ENCODE data around the gene USP6NL.
"Not testable (repeated sequence)": the region's sequence is repeated elsewhere in the genome, so short reads cannot be mapped to it uniquely, and the experiment has no call there.

USP6NL gene

GRCh38 chr10:11511321-11511720 is 100.1 kb downstream of the USP6NL start:
- DNase-seq: no peak

DNA sequence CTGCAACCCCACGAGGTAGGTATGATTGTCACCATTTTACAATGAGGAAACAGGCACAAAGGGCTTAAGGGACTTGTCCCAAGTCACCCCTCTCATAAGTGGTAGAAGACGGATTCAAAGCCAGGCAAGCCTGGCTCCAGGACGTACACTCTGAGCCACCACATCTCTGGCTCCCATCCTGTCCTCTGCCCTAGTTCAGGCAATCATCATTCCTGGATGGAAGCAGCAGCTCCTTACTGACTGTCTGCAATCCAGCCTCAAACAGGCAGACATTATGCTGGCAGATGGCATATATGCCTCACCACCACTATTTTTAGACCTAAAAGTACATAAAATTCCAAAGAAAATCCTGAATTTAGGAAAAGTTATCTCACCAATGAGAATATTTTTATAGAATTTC is 100.7 kb downstream of the USP6NL start:
- DNase-seq: no peak

DNA sequence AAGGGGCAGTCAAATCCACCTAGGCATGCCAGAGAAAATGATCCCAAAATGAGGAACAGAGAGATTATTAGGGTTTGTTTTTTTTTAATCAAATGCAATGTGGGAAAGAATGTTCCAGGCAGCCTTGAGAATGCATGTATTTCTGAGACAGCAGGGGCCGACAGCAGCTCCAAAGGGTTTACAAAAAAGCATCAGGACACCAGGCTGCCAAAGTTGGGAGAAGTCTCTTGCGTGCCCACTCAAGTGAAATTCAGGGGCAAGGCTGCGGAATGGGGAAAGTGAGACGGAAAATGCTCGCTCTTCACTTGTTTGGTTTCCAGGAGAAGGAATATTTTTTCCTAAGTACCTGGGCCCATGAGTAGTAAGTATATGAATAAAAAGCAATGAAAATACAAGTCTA is 101.2 kb downstream of the USP6NL start:
- DNase-seq: no peak

GRCh38 chr10:11509036-11509435 is 102.4 kb downstream of the USP6NL start:
- DNase-seq: no peak

GRCh38 chr10:11506247-11506789 is 105.1 kb downstream of the USP6NL start:
- DNase-seq: no peak

GRCh38 chr10:11505639-11506038 is 105.8 kb downstream of the USP6NL start:
- no peak for DNase-seq

DNA sequence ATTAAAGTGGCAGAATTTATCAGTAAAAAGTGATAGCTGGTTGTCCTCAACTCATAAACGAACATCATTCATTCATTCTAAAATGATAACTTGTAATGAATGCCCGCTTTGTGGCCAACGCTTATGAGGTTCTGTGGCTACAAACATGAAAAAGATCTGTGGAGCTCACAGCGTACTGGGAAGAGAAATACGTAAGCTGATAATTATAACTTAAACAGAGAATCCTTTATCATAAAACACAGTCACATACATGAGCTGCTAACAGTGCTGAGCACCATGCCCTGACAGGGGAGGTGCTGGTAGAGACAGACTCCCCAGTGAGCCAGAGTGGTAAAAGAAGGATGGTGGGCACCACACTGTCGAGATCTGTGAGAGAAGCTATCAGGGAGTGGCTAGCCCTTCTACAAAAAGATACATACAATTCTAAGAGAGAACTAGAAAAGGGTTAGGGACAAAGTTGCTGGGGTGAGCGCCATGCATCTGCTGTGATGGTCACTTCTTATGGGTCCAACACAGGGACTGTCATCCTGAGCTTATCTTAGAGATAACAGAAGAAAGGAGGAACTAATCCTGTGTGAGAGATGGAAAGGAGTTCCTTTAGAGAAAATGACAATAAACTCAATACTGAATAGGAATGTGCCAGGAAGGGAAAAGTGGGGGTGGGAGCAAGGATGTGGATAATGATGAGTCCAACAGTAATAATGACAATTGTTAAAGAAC is 106.7 kb downstream of the USP6NL start:
- DNase-seq: no peak

GRCh38 chr10:11501600-11501999 is 109.8 kb downstream of the USP6NL start:
- DNase-seq: no peak

DNA sequence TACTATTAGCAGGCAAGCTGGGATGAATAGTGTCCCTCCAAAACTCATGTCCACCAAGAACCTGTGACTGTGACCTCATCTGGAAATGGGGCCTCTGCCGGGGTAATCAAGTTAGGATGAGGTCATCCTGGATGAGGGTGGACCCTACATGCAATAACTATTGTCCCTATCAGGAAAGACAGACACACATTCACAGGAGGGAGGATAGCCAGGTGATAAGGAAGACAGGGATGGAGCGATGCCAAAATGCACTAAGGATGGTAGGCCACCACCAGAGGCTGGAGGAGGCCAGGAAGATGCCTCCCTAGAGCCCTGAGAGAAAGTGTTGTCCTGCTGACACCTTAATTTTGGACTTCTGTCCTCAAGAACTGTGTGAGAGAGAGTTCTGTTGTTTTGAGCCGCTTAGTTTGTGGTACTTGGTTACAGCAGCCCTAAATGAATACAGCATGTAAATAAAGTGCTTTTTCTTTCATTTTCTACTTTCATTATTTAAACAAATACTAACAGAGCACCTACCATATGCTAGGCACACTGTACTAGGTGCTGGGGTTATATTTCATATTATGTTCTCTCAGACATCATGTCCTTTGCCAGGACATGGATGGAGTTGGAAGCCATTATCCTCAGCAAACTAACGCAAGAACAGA is 111.9 kb downstream of the USP6NL start:
- DNase-seq: no peak

DNA sequence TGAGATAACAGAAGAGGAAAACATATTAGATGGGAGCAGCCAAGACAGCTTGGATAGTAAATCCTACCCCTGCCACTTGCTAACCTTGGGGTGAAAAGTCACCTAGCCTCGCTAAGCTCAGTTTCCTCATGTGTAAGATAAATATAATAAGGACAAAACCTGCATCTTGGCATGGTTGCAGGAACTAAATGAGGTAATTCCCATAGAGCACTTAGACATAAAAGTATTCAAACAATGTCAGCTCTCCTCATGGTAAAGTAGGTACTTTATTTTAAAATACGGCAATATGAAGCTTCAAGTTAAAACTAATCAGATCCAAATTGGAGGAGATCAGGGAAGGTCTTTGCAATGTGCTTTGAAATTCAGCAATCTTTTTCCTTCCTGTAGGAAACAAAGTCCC is 113.1 kb downstream of the USP6NL start:
- DNase-seq: no peak

DNA sequence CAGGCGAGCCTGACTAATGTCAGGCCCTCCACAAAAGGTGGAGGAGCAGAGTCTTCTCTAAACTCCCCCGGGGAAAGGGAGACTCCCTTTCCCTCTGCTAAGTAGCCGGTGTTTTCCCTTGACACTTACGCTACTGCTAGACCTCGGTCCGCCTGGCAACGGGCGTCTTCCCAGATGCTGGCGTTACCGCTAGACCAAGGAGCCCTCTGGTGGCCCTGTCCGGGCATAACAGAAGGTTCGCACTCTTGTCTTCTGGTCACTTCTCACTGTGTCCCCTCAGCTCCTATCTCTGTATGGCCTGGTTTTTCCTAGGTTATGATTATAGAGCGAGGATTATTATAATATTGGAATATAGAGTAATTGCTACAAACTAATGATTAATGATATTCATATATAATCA is 116.5 kb downstream of the USP6NL start:
- DNase-seq: not testable (repeated sequence)

- DNase-seq: no peak
Observed at GRCh38 chr10:11493646-11494045, 117.8 kb downstream of the USP6NL start.

DNA sequence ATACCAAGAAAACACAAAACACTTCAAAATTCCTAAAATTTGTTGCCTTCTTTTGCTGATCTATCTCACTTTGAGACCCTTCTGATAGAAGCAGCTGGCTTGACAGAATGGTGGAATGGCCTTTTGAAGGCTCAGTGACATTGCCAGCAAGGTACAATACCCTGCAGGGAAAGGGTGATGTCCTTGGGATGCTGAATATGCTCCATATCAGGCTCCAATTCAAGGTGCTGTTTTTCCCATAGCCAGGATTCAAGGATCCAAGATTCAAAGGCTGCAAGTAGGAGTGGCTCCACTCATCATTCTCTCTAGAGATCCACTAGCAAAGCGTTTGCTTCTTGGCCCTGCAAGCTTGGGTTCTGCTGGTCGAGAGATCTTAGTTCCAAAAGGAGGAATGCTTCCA is 120.4 kb downstream of the USP6NL start:
- DNase-seq: no peak

DNA sequence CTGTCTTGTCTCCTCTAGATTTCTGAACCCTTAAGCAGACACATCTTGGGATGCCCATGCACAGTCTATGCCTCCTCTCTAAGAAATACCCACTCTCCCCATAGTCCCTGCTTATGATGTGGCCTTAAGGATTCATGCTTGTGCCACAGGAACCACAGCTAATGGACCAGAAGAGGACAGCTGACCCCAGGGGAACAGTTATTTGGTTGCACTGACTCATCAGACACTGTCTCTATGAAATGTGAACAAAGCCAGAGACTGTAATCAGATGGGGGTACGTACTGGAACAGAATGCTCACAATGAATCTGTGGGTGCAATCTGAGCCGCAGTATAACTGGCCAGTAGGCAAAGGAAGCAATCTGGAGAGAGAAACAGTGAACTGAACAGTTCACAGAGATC is 121.9 kb downstream of the USP6NL start:
- DNase-seq: no peak

DNA sequence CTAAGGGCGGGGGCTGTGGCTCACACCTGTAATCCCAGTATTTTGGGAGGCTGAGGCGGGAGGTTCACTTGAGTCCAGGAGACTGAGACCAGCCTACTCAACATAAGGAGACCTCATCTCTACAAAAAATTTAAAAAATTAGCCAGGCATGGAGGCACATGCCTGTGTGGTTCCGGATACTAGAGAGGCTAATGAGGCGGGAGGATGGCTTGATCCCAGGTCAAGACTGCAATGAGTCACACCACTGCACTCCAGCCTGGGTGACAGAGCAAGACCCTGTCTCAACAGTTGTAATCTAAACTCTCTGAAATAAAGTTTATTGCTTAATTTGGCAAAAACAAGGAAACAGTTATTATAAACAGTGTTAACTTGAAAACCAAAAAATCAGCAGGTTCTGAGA is 123.3 kb downstream of the USP6NL start:
- DNase-seq: no peak

- DNase-seq: peak; percentile 44
Observed at GRCh38 chr10:11483201-11484148, 128.0 kb downstream of the USP6NL start.

DNA sequence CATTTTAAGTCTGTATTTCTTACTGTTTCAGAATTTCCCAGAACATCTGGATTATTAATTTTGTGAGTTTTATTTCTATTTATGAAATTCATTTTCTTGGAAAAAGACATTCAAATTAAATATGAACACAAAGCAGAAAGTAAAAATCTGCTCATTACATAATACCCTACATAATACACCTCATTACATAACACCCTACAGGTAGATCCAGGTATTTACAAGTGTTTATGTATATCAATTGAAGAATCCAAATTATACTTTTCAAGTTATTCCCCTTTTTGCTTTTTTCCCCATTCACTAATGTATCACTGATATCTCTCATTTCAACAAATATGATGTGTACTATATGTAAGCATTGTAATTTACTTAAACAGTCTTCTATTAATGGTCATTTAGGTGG is 129.1 kb downstream of the USP6NL start:
- DNase-seq: no peak

- DNase-seq: no peak
Observed at GRCh38 chr10:11480687-11481086, 130.8 kb downstream of the USP6NL start.

DNA sequence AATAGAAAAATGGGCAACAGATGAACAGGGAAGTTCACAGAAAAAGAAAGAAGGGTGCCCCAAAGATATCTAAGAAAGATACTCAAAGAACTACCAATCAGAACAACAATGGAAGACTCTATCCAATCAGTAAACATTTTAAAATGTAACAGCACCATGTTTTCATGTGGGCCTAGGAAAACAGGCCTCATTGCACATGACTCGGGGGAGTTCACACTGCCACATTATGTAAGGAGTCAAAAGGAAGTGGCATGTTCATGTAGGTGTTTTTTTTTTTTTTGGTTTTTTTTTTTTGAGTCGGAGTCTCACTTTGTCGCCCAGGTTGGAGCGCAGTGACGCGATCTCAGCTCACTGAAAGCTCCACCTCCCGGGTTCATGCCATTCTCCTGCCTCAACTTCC is 132.2 kb downstream of the USP6NL start:
- no peak for DNase-seq

GRCh38 chr10:11478807-11479206 is 132.6 kb downstream of the USP6NL start:
- no peak for DNase-seq

DNA sequence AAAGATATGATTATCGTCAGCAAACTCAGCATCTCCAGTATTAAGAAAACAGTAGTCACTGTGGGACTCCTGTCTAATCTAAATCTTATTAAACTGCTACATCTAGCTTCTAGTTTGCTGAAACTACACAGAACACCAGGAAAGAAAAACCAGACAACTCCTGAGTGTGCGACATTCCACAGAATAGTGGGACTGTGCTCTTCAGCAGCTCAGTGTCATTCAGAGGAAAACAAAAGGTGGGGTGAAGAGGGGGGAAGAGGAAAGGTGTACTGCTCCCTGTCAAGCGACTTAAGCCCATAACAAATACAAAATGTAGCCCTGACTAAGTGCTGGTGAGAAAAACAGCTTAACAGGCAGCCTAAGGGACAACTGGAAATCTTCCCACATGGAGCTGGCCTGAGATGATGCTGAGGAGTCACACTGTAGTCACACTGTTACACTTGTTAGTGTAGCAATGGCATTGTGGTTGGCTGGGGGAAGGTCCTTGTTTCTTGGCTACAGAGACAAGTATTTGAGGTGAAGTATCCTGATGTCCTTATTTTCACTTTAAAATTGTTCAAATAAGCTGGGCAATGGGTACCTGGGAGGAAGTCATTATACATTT is 135.5 kb downstream of the USP6NL start:
- no peak for DNase-seq

DNA sequence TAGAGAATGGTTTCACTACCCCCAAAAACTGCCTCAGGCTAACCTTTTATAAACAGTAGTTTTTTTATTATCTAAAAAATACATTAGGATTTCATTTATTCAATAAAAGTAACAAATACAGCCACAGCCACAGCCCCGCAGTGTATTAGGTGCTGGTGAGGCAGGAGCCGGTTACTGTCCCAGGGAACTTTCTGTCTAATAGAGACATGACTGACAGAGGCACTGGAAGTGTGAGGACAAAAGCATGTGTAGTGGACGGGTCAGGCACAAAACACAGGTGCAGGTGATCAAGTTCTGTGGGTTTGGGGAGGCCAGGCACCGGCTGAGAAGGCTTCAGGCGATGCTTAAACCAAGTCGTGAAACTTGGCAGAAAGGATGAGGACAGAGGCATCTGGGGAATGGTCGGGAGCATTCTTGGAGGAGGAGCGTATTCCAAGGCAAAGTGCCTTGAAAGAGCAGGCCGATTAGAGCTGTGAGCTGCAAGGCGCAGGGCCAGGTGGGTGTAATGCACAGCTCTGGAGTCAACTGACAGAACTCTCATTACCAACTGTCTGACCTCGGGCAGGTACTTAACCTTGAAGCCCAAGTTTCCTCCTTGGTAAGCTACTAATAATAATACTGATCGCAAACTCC is 138.2 kb downstream of the USP6NL start:
- DNase-seq: no peak

Measured in MV-4-11 (cell line).